ENCODE data around the gene SLC25A10.

Gene SLC25A10

DNA sequence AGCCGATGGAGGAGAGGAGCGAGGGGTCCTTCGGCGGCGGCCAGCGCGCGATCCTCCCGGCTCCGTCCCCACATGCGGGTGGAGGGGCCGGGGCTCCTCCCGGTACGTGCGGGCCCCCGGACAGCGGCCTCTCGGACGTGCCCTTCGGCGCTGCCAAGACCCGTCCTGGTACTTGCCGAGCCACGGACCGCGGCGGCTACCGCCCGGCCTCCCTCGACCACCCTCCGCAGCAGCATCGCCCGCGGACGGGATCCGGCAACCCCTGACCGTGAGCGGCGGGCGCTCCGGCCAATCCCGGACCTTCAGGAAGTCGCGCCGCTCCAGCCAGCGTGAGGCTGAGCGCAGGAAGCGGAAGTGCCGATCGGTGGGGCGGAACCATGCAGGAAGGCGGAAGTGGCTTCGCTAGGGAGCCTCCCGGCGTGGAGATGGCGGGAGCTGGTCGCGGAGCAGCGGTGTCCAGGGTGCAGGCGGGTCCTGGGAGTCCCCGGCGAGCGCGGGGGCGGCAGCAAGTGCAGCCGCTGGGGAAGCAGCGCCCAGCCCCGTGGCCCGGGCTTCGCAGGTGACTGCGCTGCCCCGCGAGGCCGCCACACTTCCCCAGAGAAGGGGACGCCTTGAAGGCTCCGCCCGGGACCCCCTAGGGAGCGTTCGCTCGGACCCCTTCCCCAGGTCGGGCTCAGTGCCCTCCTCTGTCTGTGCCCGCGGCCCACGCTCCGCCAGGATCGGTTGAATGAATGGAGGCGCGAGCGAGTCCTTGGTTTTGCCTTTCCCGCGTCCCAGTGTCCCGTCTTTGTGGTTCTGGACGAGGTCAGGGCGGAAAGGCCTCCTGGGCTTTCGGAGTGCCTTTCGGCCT, 45.5 kb upstream of the SLC25A10 start, which contains the start of the genes CCDC137 and OXLD1 (continued):
- no peak for TF ChIP-seq ZNF274 (IDR thresholded peaks at IDR 0.05; ENCODE audit: low read length)
- no peak for TF ChIP-seq ZNF274 (tag by site-specific recombination; IDR thresholded peaks at IDR 0.05; ENCODE audit: borderline replicate concordance)
- 0 out of 2 replicates have a peak, but pooled peaks have one; percentile 62 for TF ChIP-seq ZNF785 (tag by site-specific recombination; IDR thresholded peaks at IDR 0.05)
- TF ChIP-seq, protein P1, sequence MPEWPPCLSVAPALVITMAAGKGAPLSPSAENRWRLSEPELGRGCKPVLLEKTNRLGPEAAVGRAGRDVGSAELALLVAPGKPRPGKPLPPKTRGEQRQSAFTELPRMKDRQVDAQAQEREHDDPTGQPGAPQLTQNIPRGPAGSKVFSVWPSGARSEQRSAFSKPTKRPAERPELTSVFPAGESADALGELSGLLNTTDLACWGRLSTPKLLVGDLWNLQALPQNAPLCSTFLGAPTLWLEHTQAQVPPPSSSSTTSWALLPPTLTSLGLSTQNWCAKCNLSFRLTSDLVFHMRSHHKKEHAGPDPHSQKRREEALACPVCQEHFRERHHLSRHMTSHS (tag by site-specific recombination; IDR thresholded peaks at IDR 0.05) = no peak
- peak; percentile 69 for TF ChIP-seq ZFHX2 (tag by site-specific recombination; conservative IDR thresholded peaks at IDR 0.05)
- peak; percentile 62; the same call in 1 of the 2 replicates for TF ChIP-seq KLF8 (tag by site-specific recombination; IDR thresholded peaks at IDR 0.05)
- TF ChIP-seq ZEB2 (tag by site-specific recombination; IDR thresholded peaks at IDR 0.05) = 0 out of 2 replicates have a peak, but pooled peaks have one; percentile 36
- peak; percentile 46; the same call in 1 of the 2 replicates for TF ChIP-seq ZNF324 (tag by site-specific recombination; IDR thresholded peaks at IDR 0.05)
- no peak for TF ChIP-seq ZNF558 (tag by site-specific recombination; IDR thresholded peaks at IDR 0.05)
- TF ChIP-seq ZBTB21 (tag by site-specific recombination; IDR thresholded peaks at IDR 0.05) = no peak
- no peak for TF ChIP-seq KLF7 (tag by site-specific recombination; IDR thresholded peaks at IDR 0.05; ENCODE audit: borderline replicate concordance)
- TF ChIP-seq ZBTB20 (tag by site-specific recombination; IDR thresholded peaks at IDR 0.05) = peak; percentile 97
- no peak for TF ChIP-seq RBAK (tag by site-specific recombination; IDR thresholded peaks at IDR 0.05)
- TF ChIP-seq, protein P2, sequence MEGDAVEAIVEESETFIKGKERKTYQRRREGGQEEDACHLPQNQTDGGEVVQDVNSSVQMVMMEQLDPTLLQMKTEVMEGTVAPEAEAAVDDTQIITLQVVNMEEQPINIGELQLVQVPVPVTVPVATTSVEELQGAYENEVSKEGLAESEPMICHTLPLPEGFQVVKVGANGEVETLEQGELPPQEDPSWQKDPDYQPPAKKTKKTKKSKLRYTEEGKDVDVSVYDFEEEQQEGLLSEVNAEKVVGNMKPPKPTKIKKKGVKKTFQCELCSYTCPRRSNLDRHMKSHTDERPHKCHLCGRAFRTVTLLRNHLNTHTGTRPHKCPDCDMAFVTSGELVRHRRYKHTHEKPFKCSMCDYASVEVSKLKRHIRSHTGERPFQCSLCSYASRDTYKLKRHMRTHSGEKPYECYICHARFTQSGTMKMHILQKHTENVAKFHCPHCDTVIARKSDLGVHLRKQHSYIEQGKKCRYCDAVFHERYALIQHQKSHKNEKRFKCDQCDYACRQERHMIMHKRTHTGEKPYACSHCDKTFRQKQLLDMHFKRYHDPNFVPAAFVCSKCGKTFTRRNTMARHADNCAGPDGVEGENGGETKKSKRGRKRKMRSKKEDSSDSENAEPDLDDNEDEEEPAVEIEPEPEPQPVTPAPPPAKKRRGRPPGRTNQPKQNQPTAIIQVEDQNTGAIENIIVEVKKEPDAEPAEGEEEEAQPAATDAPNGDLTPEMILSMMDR (tag by site-specific recombination; IDR thresholded peaks at IDR 0.05) = no peak
- TF ChIP-seq SCRT2 (tag by site-specific recombination; IDR thresholded peaks at IDR 0.05) = no peak
- TF ChIP-seq ZNF791 (tag by site-specific recombination; IDR thresholded peaks at IDR 0.05) = no peak
- TF ChIP-seq, protein P3, sequence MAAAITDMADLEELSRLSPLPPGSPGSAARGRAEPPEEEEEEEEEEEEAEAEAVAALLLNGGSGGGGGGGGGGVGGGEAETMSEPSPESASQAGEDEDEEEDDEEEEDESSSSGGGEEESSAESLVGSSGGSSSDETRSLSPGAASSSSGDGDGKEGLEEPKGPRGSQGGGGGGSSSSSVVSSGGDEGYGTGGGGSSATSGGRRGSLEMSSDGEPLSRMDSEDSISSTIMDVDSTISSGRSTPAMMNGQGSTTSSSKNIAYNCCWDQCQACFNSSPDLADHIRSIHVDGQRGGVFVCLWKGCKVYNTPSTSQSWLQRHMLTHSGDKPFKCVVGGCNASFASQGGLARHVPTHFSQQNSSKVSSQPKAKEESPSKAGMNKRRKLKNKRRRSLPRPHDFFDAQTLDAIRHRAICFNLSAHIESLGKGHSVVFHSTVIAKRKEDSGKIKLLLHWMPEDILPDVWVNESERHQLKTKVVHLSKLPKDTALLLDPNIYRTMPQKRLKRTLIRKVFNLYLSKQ (tag by site-specific recombination; IDR thresholded peaks at IDR 0.05; ENCODE audit: borderline replicate concordance) = no peak
- TF ChIP-seq ZNF248 (tag by site-specific recombination; IDR thresholded peaks at IDR 0.05) = no peak
- no peak; the same call in 1 of the 2 replicates for TF ChIP-seq WT1 (tag by site-specific recombination; IDR thresholded peaks at IDR 0.05)
- TF ChIP-seq, protein P4, sequence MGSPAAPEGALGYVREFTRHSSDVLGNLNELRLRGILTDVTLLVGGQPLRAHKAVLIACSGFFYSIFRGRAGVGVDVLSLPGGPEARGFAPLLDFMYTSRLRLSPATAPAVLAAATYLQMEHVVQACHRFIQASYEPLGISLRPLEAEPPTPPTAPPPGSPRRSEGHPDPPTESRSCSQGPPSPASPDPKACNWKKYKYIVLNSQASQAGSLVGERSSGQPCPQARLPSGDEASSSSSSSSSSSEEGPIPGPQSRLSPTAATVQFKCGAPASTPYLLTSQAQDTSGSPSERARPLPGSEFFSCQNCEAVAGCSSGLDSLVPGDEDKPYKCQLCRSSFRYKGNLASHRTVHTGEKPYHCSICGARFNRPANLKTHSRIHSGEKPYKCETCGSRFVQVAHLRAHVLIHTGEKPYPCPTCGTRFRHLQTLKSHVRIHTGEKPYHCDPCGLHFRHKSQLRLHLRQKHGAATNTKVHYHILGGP (tag by site-specific recombination; IDR thresholded peaks at IDR 0.05) = no peak
- 0 out of 2 replicates have a peak, but pooled peaks have one; percentile 4 for TF ChIP-seq KLF1 (tag by site-specific recombination; IDR thresholded peaks at IDR 0.05)
- TF ChIP-seq ZXDB (tag by site-specific recombination; IDR thresholded peaks at IDR 0.05) = peak; percentile 75; the same call in 1 of the 2 replicates
- no peak for TF ChIP-seq ZNF354C (tag by site-specific recombination; IDR thresholded peaks at IDR 0.05; ENCODE audit: borderline replicate concordance, low read depth)
- TF ChIP-seq, protein P5, sequence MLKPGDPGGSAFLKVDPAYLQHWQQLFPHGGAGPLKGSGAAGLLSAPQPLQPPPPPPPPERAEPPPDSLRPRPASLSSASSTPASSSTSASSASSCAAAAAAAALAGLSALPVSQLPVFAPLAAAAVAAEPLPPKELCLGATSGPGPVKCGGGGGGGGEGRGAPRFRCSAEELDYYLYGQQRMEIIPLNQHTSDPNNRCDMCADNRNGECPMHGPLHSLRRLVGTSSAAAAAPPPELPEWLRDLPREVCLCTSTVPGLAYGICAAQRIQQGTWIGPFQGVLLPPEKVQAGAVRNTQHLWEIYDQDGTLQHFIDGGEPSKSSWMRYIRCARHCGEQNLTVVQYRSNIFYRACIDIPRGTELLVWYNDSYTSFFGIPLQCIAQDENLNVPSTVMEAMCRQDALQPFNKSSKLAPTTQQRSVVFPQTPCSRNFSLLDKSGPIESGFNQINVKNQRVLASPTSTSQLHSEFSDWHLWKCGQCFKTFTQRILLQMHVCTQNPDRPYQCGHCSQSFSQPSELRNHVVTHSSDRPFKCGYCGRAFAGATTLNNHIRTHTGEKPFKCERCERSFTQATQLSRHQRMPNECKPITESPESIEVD (tag by site-specific recombination; IDR thresholded peaks at IDR 0.05) = no peak
- TF ChIP-seq, protein P6, sequence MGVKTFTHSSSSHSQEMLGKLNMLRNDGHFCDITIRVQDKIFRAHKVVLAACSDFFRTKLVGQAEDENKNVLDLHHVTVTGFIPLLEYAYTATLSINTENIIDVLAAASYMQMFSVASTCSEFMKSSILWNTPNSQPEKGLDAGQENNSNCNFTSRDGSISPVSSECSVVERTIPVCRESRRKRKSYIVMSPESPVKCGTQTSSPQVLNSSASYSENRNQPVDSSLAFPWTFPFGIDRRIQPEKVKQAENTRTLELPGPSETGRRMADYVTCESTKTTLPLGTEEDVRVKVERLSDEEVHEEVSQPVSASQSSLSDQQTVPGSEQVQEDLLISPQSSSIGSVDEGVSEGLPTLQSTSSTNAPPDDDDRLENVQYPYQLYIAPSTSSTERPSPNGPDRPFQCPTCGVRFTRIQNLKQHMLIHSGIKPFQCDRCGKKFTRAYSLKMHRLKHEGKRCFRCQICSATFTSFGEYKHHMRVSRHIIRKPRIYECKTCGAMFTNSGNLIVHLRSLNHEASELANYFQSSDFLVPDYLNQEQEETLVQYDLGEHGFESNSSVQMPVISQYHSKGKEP (tag by site-specific recombination; IDR thresholded peaks at IDR 0.05) = no peak
- TF ChIP-seq, protein P7, sequence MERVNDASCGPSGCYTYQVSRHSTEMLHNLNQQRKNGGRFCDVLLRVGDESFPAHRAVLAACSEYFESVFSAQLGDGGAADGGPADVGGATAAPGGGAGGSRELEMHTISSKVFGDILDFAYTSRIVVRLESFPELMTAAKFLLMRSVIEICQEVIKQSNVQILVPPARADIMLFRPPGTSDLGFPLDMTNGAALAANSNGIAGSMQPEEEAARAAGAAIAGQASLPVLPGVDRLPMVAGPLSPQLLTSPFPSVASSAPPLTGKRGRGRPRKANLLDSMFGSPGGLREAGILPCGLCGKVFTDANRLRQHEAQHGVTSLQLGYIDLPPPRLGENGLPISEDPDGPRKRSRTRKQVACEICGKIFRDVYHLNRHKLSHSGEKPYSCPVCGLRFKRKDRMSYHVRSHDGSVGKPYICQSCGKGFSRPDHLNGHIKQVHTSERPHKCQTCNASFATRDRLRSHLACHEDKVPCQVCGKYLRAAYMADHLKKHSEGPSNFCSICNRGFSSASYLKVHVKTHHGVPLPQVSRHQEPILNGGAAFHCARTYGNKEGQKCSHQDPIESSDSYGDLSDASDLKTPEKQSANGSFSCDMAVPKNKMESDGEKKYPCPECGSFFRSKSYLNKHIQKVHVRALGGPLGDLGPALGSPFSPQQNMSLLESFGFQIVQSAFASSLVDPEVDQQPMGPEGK (tag by site-specific recombination; IDR thresholded peaks at IDR 0.05) = peak; percentile 63
- no peak for TF ChIP-seq ZNF433 (tag by site-specific recombination; IDR thresholded peaks at IDR 0.05; ENCODE audit: low read depth)
- TF ChIP-seq OVOL3 (tag by site-specific recombination; IDR thresholded peaks at IDR 0.05) = no peak
- no peak for TF ChIP-seq ZNF221 (tag by site-specific recombination; IDR thresholded peaks at IDR 0.05; ENCODE audit: borderline replicate concordance)
